ENCODE data around the gene ROR2.

DNA sequence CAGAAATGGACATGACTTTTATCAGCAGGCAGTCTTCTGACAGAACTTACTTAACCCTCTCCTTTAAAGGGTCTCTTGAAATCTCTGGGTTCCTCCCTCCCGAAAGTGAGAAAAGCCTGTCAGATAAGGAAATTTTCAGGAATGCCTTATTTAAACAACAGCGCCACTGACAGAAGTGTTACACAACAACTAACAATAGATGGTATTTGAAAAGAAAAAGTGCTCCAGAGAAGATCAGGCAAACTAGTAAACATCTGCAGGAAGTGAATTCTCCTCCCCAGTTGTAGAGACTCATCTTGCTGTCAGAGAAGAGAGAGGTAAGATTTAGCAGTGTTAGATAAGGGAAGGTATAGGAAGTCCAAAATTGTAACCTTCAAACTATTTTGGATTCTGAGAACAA, 419.2 kb downstream of the ROR2 start:
- TF ChIP-seq POLR2A (IDR thresholded peaks at IDR 0.05; ENCODE audit: low read length) = no peak
- no peak for TF ChIP-seq GATA1 (IDR thresholded peaks at IDR 0.05; ENCODE audit: low read depth, low read length)
